Endothelial cell of umbilical vein (primary cell): Measurements from ENCODE around the gene DNAH11. TPM values are rescaled to one million over a fixed set of nuclear protein-coding genes. Genes with fewer than 3 reads are reported as not detected.

Experiments used
- BruUV-seq: library from RNA; stranded (reverse); fragments of 400-500 nt; replicated peaks from 2 replicates; lab custom pipeline; 2021; lab: Mats Ljungman, UMichigan
- CTCF ChIA-PET: fragments of 300-600, 350-600 bp; sonication (Branson Sonifier 250); formaldehyde crosslinking; loops from one replicate; lab custom pipeline; 2021; ENCODE audit warnings: antibody characterized with exemption, inconsistent platforms; lab: Charles Lee
- POLR2A ChIA-PET: fragments of 300-600, 350-600 bp; sonication (Branson Sonifier 250); formaldehyde crosslinking; loops from one replicate; lab custom pipeline; 2021; ENCODE audit warnings: antibody characterized with exemption, inconsistent platforms; lab: Charles Lee
- DNase-seq: peaks from one replicate; pipeline ENCODE4 v3.0.0-alpha.2; 2011; ENCODE audit warnings: low read depth, low spot score
- FAIRE-seq: peaks from 2 replicates; lab custom pipeline; 2011; peaks lifted over from hg19 to GRCh38; lab: Jason Lieb, UNC
- H2AFZ ChIP-seq: 2 replicates; pipeline ENCODE4 v1.6.0; 2012; ENCODE audit warnings: low read depth, low read length, control low read depth, inconsistent platforms
- H3K27ac ChIP-seq: 2 replicates; pipeline ENCODE4 v1.5.1; 2011; ENCODE audit warnings: low read depth, mild to moderate bottlenecking, control low read depth, low read length, moderate library complexity; ENCODE audit not compliant: insufficient read depth
- H3K27me3 ChIP-seq, 2 experiments: 2 replicates each; pipeline versions ENCODE4 v1.6.0 to v1.6.1; 2011; ENCODE audit warnings: low read length in 2 of 2, mixed read lengths in 1 of 2; ENCODE audit not compliant: control insufficient read depth in 2 of 2, insufficient read depth in 2 of 2
- H3K36me3 ChIP-seq, 2 experiments: 2 replicates in 1 of 2; 3 replicates in 1 of 2; pipeline ENCODE4 v1.5.1; 2011; ENCODE audit warnings: low read length in 2 of 2, mild to moderate bottlenecking in 1 of 2, moderate library complexity in 1 of 2; ENCODE audit not compliant: control insufficient read depth in 2 of 2, insufficient read depth in 2 of 2; ENCODE audit errors: extremely low read depth in 1 of 2
- H3K4me1 ChIP-seq: 3 replicates; pipeline ENCODE4 v1.5.1; 2011; ENCODE audit warnings: mild to moderate bottlenecking, low read length; ENCODE audit not compliant: control insufficient read depth, insufficient read depth; ENCODE audit errors: extremely low read depth
- H3K4me2 ChIP-seq: 2 replicates; pipeline ENCODE4 v1.6.1; 2011; ENCODE audit warnings: low read length, control low read depth, mixed read lengths; ENCODE audit not compliant: insufficient read depth
- H3K4me3 ChIP-seq, 3 experiments: fragments of 200-600 bp in 1 of 3; sonication (generic), shearing (Covaris generic) in 1 of 3; replicated peaks in 1 of 3; 2 replicates each; pipeline ENCODE4 v1.5.1; 2011 to 2016; ENCODE audit warnings: control low read depth in 3 of 3, low read length in 3 of 3, mild to moderate bottlenecking in 2 of 3, inconsistent platforms in 1 of 3, low read depth in 1 of 3, moderate library complexity in 1 of 3; ENCODE audit not compliant: insufficient read depth in 1 of 3
- H3K79me2 ChIP-seq: 2 replicates; pipeline ENCODE4 v1.6.0; 2012; ENCODE audit warnings: low read length, inconsistent platforms; ENCODE audit not compliant: control insufficient read depth, insufficient read depth
- H3K9ac ChIP-seq: replicated peaks from 2 replicates; pipeline ENCODE3; 2011; ENCODE audit warnings: low read length, control low read depth; ENCODE audit not compliant: insufficient read depth; ENCODE audit errors: extremely low read depth
- H3K9me1 ChIP-seq: replicated peaks from 3 replicates; pipeline ENCODE4 v1.6.0; 2011; ENCODE audit warnings: mild to moderate bottlenecking, low read length; ENCODE audit not compliant: control insufficient read depth, insufficient read depth; ENCODE audit errors: extremely low read depth
- H3K9me3 ChIP-seq: replicated peaks from 2 replicates; pipeline ENCODE4 v1.5.1; 2012; ENCODE audit warnings: low read length, inconsistent platforms; ENCODE audit not compliant: control insufficient read depth, insufficient read depth
- H4K20me1 ChIP-seq: replicated peaks from 2 replicates; pipeline ENCODE3; 2011; ENCODE audit warnings: mild to moderate bottlenecking, low read length; ENCODE audit not compliant: control insufficient read depth, insufficient read depth; ENCODE audit errors: extremely low read depth
- CTCF ChIP-seq, 2 donors: IDR thresholded peaks; 1 replicate in 1 of 2; 2 replicates in 1 of 2; pipeline ENCODE4 v1.5.1; 2011; ENCODE audit warnings: low read length in 2 of 2, mild to moderate bottlenecking in 2 of 2, moderate library complexity in 2 of 2, control low read depth in 1 of 2, inconsistent platforms in 1 of 2, low read depth in 1 of 2; ENCODE audit not compliant: insufficient read depth in 1 of 2; ENCODE audit errors: extremely low read depth in 1 of 2
- EZH2 ChIP-seq: IDR thresholded peaks from 2 replicates; pipeline ENCODE4 v1.6.1; 2012; ENCODE audit warnings: borderline replicate concordance, low read depth, mild to moderate bottlenecking, moderate library complexity, low read length, inconsistent platforms; ENCODE audit not compliant: severe bottlenecking
- FOS ChIP-seq: IDR thresholded peaks from 2 replicates; pipeline ENCODE4 v1.6.1; 2011; ENCODE audit warnings: mild to moderate bottlenecking, low read length, moderate library complexity, borderline replicate concordance; ENCODE audit not compliant: insufficient read depth
- GATA2 ChIP-seq: IDR thresholded peaks from 2 replicates; pipeline ENCODE4 v1.7.0; 2011; ENCODE audit warnings: low read depth, mild to moderate bottlenecking, moderate library complexity, mixed read lengths, low read length; ENCODE audit not compliant: insufficient read length, insufficient read depth
- JUN ChIP-seq: IDR thresholded peaks from 2 replicates; pipeline ENCODE4 v1.6.1; 2011; ENCODE audit warnings: borderline replicate concordance, low read depth; ENCODE audit not compliant: insufficient read length, insufficient read depth
- MAX ChIP-seq: IDR thresholded peaks from 2 replicates; pipeline ENCODE4 v1.6.1; 2011; ENCODE audit not compliant: insufficient read depth, insufficient read length
- MYC ChIP-seq: IDR thresholded peaks from one replicate; pipeline ENCODE4 v1.6.1; 2011; ENCODE audit warnings: mild to moderate bottlenecking, low read depth, low read length
- POLR2A ChIP-seq: IDR thresholded peaks from 2 replicates; pipeline ENCODE4 v1.6.1; 2012; ENCODE audit warnings: low read depth, mild to moderate bottlenecking, control low read depth, low read length
- POLR2AphosphoS5 ChIP-seq: IDR thresholded peaks from 2 replicates; pipeline ENCODE4 v1.6.1; 2012; ENCODE audit warnings: low read depth, mild to moderate bottlenecking, control low read depth, low read length, moderate library complexity; ENCODE audit not compliant: insufficient read depth
- dilution Hi-C: fragments of 300-500 bp; cut with MboI; formaldehyde crosslinking; loops from one replicate; pipeline ENCODE4 v1.15.0; 2019; ENCODE audit warnings: low sequenced_read_pairs; ENCODE audit not compliant: extremely low pct_ligation_motif_present
- intact Hi-C: fragments of 100-400 bp; cut with micrococcal nuclease; formaldehyde crosslinking; loops from one replicate; pipeline ENCODE4 v1.10.0; 2022
- polyA plus RNA-seq, 4 experiments: library from polyadenylated mRNA; depleted of rRNA in 3 of 4; stranded (reverse) in 3 of 4; unstranded in 1 of 4; fragments of >200 nt; gene quantifications; 2 replicates each; pipeline versions ENCODE4 v1.2.1 to v1.2.3, GENCODE V29; 2011 to 2012; ENCODE audit warnings: missing spikeins in 1 of 4
- total RNA-seq: library from RNA; stranded (reverse); gene quantifications from 2 replicates; pipeline ENCODE4 v1.2.3, GENCODE V29; 2021

DNAH11 gene
- total and polyA plus RNA-seq, 2 donors (not counting 3 experiments of a cell fraction or from before 2014, with no cell fraction given): 0.69 to 0.91 TPM

GRCh38 chr7:21942955-21943354, 400.1 kb downstream of the DNAH11 start:
- intact Hi-C loops: loop anchor here (10.0 kb wide), 2 partner anchors 272 to 1158 kb away; partner anchors contain the start of gene SP8
- Histone ChIP-seq H3K79me2 (peaks cover 69% of the 10 kb centered on the region), H3K4me3 (no peak overlapping the region), H3K4me1 (peaks cover 63% of the 10 kb centered on the region), H4K20me1 (no peaks in the 10 kb centered on the region), H3K36me3 (no peaks in the 10 kb centered on the region), H3K4me2 (peak overlapping the region; percentile 85), H3K27me3 (no peaks in the 10 kb centered on the region), H3K27ac (no peak overlapping the region), H3K9ac (no peak overlapping the region), H3K9me3 (no peaks in the 10 kb centered on the region), H2AFZ (no peak overlapping the region), H3K9me1 (no peaks in the 10 kb centered on the region)
- DNase-seq (no peak), FAIRE-seq (no peak)
- dilution Hi-C loops: no loop called here
- no peak for TF ChIP-seq MYC
- CTCF ChIA-PET: interaction anchor here (1.9 to 2.6 kb wide), 2 partner anchors 19 to 31 kb away, joined by 8 read pairs; no protein-coding TSS in a partner anchor
- no TSS peak for BruUV-seq
- POLR2A ChIA-PET: interaction anchor here (0.7 kb wide), 1 partner anchor 687 kb away, joined by 5 read pairs; no protein-coding TSS in a partner anchor

GRCh38 chr7:21943436-21943835, 400.6 kb downstream of the DNAH11 start:
- ChIA-PET POLR2A (interaction anchor here (0.7 kb wide), 1 partner anchor 686 kb away, joined by 5 read pairs; no protein-coding TSS in a partner anchor), CTCF (interaction anchor here (0.7 to 2.6 kb wide), 5 partner anchors 10 to 58 kb away, joined by 3 to 9 read pairs (median 8); no protein-coding TSS in a partner anchor)
- intact Hi-C loops: loop anchor here (10.0 kb wide), 2 partner anchors 271 to 1159 kb away; partner anchors contain the start of gene SP8
- TF ChIP-seq GATA2: no peak
- TF ChIP-seq CTCF (IDR thresholded peaks at IDR 0.05; ENCODE audit: extremely low read depth in 1 of 2, insufficient read depth in 1 of 2, low read depth in 1 of 2, low read length in 2 of 2): no peak
- no peak for TF ChIP-seq POLR2AphosphoS5
- TF ChIP-seq EZH2: no peak
- TF ChIP-seq POLR2A: no peak
- TF ChIP-seq MAX: no peak
- no peak for TF ChIP-seq MYC
- no peak for TF ChIP-seq FOS
- TF ChIP-seq JUN: no peak
- Histone ChIP-seq H3K9me1 (no peaks in the 10 kb centered on the region), H3K27me3 (no peaks in the 10 kb centered on the region), H3K27ac (peak overlapping the region; percentile 20), H3K9ac (peak overlapping the region; percentile 8), H2AFZ (no peak overlapping the region), H3K4me2 (peak overlapping the region; percentile 85), H3K9me3 (no peaks in the 10 kb centered on the region), H3K36me3 (no peaks in the 10 kb centered on the region), H3K79me2 (peaks cover 64% of the 10 kb centered on the region), H4K20me1 (no peaks in the 10 kb centered on the region), H3K4me1 (peaks cover 68% of the 10 kb centered on the region), H3K4me3 (peak overlapping the region in 1 of 3 experiments; percentile 25)
- dilution Hi-C loops: no loop called here
- BruUV-seq: no TSS peak
- no peak for FAIRE-seq
- DNase-seq: no peak
